CD4-positive, alpha-beta memory T cell (primary cell): ENCODE results near the gene PCGF3. TPM values are rescaled to one million over a fixed set of nuclear protein-coding genes. Genes with fewer than 3 reads are reported as not detected.

ENCODE experiments used
- CTCF ChIA-PET: fragments of 350-600 bp; sonication (Branson Sonifier 250); formaldehyde crosslinking; loops from one replicate; lab custom pipeline; 2021; ENCODE audit warnings: inconsistent platforms; ENCODE audit not compliant: partially characterized antibody; lab: Charles Lee
- POLR2A ChIA-PET: fragments of 350-600 bp; sonication (Branson Sonifier 250); formaldehyde crosslinking; loops from one replicate; lab custom pipeline; 2021; ENCODE audit not compliant: partially characterized antibody; lab: Charles Lee
- DNase-seq, 5 donors: peaks; one replicate each; pipeline versions ENCODE4 v3.0.0 to v3.0.0-alpha.2; 2020 to 2022; ENCODE audit warnings: mixed read lengths in 1 of 5
- H3K27ac ChIP-seq: one replicate; pipeline ENCODE4 v1.7.0; 2013; ENCODE audit warnings: low read depth, low read length
- H3K27me3 ChIP-seq: 2 replicates; pipeline ENCODE4 v1.7.0; 2013; ENCODE audit warnings: mild to moderate bottlenecking, low read length, moderate library complexity; ENCODE audit not compliant: insufficient read depth
- H3K36me3 ChIP-seq: 2 replicates; pipeline ENCODE4 v1.7.0; 2013; ENCODE audit warnings: mild to moderate bottlenecking, low read length, moderate library complexity; ENCODE audit not compliant: insufficient read depth
- H3K4me1 ChIP-seq: 2 replicates; pipeline ENCODE4 v1.7.0; 2013; ENCODE audit warnings: mild to moderate bottlenecking, low read length, moderate library complexity; ENCODE audit not compliant: insufficient read depth
- H3K4me3 ChIP-seq, 2 donors: one replicate each; pipeline ENCODE4 v1.7.0; 2013; ENCODE audit warnings: low read length in 2 of 2, mild to moderate bottlenecking in 1 of 2
- H3K9me3 ChIP-seq, 2 donors: one replicate each; pipeline ENCODE4 v1.7.0; 2013; ENCODE audit warnings: low read length in 2 of 2, control low read depth in 1 of 2; ENCODE audit not compliant: control insufficient read depth in 1 of 2
- H3K27ac Mint-ChIP-seq, 7 donors: one replicate each; pipeline ENCODE4 v1.8.0; 2020 to 2021; ENCODE audit warnings: mixed read lengths in 7 of 7, mild to moderate bottlenecking in 6 of 7, inconsistent platforms in 3 of 7, moderate library complexity in 3 of 7
- H3K27me3 Mint-ChIP-seq, 2 donors: one replicate each; pipeline ENCODE4 v1.8.0; 2020 to 2021; ENCODE audit warnings: mixed read lengths in 2 of 2
- H3K36me3 Mint-ChIP-seq, 2 donors: one replicate each; pipeline ENCODE4 v1.8.0; 2020 to 2021; ENCODE audit warnings: mixed read lengths in 2 of 2, inconsistent platforms in 1 of 2, mild to moderate bottlenecking in 1 of 2
- H3K4me1 Mint-ChIP-seq, 4 donors: one replicate each; pipeline ENCODE4 v1.8.0; 2020 to 2021; ENCODE audit warnings: mixed read lengths in 4 of 4, mild to moderate bottlenecking in 1 of 4
- H3K4me3 Mint-ChIP-seq, 8 donors: one replicate each; pipeline ENCODE4 v1.8.0; 2020 to 2021; ENCODE audit warnings: mixed read lengths in 8 of 8, mild to moderate bottlenecking in 7 of 8, moderate library complexity in 6 of 8, inconsistent platforms in 3 of 8
- H3K9me3 Mint-ChIP-seq, 8 donors: one replicate each; pipeline ENCODE4 v1.8.0; 2020 to 2021; ENCODE audit warnings: mixed read lengths in 8 of 8, mild to moderate bottlenecking in 5 of 8, inconsistent platforms in 3 of 8, moderate library complexity in 1 of 8
- intact Hi-C: fragments of 100-400 bp; cut with micrococcal nuclease; formaldehyde crosslinking; loops from one replicate; pipeline ENCODE4 v1.15.1; 2023
- polyA plus RNA-seq, 2 donors: library from polyadenylated mRNA; unstranded; fragments of 300-500 nt; fragmentation: Illumina TruSeq; gene quantifications; one replicate each; pipeline ENCODE4 v1.2.3, GENCODE V29; 2021
- total RNA-seq, 2 experiments: library from RNA; stranded (reverse); gene quantifications; one replicate each; pipeline ENCODE4 v1.2.3, GENCODE V29; 2021

Gene PCGF3
- total and polyA plus RNA-seq, 4 experiments from 2014 or later, result 2.9 to 73.8 (median 35.6) TPM

DNA sequence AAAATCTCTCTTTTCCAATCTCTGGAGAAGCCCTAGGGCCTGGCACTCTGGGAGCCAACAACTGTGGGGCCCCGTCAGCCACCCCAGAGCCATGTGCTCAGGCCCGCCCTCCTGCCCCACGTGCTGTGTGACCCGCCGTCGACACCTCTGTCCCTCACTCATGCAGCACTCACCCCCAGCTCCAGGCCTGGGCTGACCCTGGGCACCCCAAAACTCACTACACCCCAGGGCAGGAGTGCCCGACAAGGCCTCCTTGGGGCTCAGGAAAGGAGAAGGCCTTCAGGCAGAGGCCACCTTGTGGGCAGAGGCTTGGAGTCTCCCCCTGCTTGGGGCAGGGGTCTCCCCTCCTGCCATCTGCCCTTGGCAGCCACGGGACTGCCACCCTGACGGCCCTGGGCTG, 25.5 kb upstream of the PCGF3 start:
- H3K27me3 Mint-ChIP-seq, result peaks cover 0 to 2% of the 10 kb centered on the region in 2 donors
- H3K4me3 ChIP-seq, result no peak overlapping the region

DNA sequence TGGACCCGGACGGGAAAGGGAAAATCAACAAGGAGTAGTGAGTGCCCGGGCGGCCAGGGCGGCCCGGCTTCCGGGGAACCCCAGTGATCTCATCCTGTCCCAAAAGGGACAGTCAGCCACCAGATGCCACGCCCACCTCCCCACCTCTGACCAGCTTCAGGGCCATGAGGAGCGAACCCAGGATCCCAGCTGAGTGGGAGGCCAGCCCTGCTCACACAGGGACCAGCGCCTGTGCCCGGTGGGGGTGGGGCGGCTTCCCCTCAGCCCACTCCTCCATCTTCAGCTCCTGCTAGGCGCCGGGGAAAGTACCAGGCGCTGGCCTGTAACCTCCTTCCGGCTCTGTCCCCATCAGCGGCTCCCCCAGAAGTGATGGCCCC, 25.1 kb upstream of the PCGF3 start:
- no peaks in the 10 kb centered on the region for H3K27me3 ChIP-seq
- Mint-ChIP-seq H3K4me3 (peak overlapping the region; percentile 29 to 70 (median 56)), H3K9me3 (peaks cover 0 to 2% (median 0%) of the 10 kb centered on the region in 8 donors), H3K36me3 (no peaks in the 10 kb centered on the region), H3K27ac (peak overlapping the region in 4 of 7 donors; percentile 29 to 60 (median 42)), H3K4me1 (peaks cover 2 to 20% (median 10%) of the 10 kb centered on the region in 4 donors), H3K27me3 (peaks cover 0 to 3% of the 10 kb centered on the region in 2 donors)
- intact Hi-C loops, result no loop called here
- ChIA-PET POLR2A (interaction anchor here (0.8 to 1.6 kb wide), 4 partner anchors 8 to 1176 kb away, joined by 3 to 5 read pairs (median 3); partner anchors contain the start of genes GAK and TMEM175), CTCF (no interaction called here)
- no peaks in the 10 kb centered on the region for H3K36me3 ChIP-seq
- no peak overlapping the region for H3K4me3 ChIP-seq
- peaks cover 14% of the 10 kb centered on the region for H3K4me1 ChIP-seq
- H3K27ac ChIP-seq, result peak overlapping the region; percentile 21
- peak in 2 of 5 donors; percentile 26 to 43 for DNase-seq
- no peaks in the 10 kb centered on the region for H3K9me3 ChIP-seq

More for the DNA sequence above, 25.5 kb upstream of the PCGF3 start:
- H3K9me3 ChIP-seq, result no peaks in the 10 kb centered on the region
- no peaks in the 10 kb centered on the region for H3K27me3 ChIP-seq
- Mint-ChIP-seq H3K4me3 (peak overlapping the region in 4 of 8 donors; percentile 31 to 68 (median 46)), H3K4me1 (peaks cover 2 to 24% (median 9%) of the 10 kb centered on the region in 4 donors), H3K9me3 (peaks cover 0 to under 1% (median 0%) of the 10 kb centered on the region in 8 donors), H3K36me3 (no peaks in the 10 kb centered on the region), H3K27ac (peak overlapping the region in 3 of 7 donors; percentile 29 to 60 (median 56))
- POLR2A ChIA-PET, result interaction anchor here (0.8 to 1.6 kb wide), 4 partner anchors 8 to 1177 kb away, joined by 3 to 5 read pairs (median 3); partner anchors contain the start of genes GAK and TMEM175
- peak in 1 of 5 donors; percentile 45 for DNase-seq
- CTCF ChIA-PET, result no interaction called here
- intact Hi-C loops, result no loop called here
- H3K4me1 ChIP-seq, result peaks cover 18% of the 10 kb centered on the region
- no peak overlapping the region for H3K27ac ChIP-seq
- no peaks in the 10 kb centered on the region for H3K36me3 ChIP-seq

DNA sequence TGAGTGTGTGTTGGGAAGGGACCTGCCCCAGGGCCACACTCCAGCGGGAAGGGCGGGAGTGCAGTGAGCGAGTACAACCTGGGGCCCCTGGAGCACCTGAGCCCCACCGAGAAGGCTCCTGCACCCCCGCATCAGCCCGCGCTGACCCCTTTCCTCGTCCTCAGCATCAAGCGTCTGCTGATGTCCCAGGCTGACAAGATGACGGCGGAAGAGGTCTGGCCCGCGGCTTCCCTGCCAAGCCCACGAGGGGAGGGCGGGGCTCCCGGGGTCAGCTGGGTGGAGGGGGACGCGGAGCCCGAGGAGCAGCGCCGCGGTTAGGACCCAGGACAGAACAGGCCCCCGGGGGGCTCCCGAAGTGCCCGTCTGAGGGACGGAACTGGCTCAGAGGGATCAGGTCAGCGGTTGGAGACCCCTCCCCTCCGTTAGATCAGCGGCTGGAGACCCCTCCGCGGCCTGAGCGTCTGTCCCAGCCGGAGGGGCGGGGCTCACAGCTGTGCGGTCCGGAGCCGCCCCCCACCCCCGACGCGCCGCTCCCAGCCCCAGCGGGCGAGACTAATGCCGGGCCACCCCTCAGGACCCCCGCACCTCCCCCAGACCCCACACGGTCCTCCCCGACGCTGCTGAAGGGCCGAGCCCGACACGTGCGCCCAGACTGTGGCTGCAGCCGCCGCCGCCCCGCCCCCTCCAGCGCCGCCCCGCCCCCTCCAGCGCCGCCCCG, 24.5 kb upstream of the PCGF3 start:
- H3K4me3 Mint-ChIP-seq, result peak overlapping the region; percentile 29 to 70 (median 54)
- peaks cover 2 to 20% (median 10%) of the 10 kb centered on the region in 4 donors for H3K4me1 Mint-ChIP-seq
- CTCF ChIA-PET, result no interaction called here
- DNase-seq, result peak in 4 of 5 donors; percentile 44 to 51 (median 50)
- H3K27me3 ChIP-seq, result no peaks in the 10 kb centered on the region
- peak overlapping the region in 3 of 7 donors; percentile 56 to 62 (median 60) for H3K27ac Mint-ChIP-seq
- H3K4me3 ChIP-seq, result peak overlapping the region in 1 of 2 donors; percentile 45
- H3K4me1 ChIP-seq, result peaks cover 13% of the 10 kb centered on the region
- no peaks in the 10 kb centered on the region for H3K36me3 Mint-ChIP-seq
- intact Hi-C loops, result no loop called here
- H3K9me3 ChIP-seq, result no peaks in the 10 kb centered on the region
- POLR2A ChIA-PET, result interaction anchor here (1.0 to 1.6 kb wide), 2 partner anchors 9 to 251 kb away, joined by 3 to 5 read pairs; partner anchors contain the start of genes GAK and TMEM175
- peaks cover 0 to 3% of the 10 kb centered on the region in 2 donors for H3K27me3 Mint-ChIP-seq
- peaks cover 0 to 2% (median 0%) of the 10 kb centered on the region in 8 donors for H3K9me3 Mint-ChIP-seq
- H3K36me3 ChIP-seq, result no peaks in the 10 kb centered on the region
- peak overlapping the region; percentile 21 for H3K27ac ChIP-seq

DNA sequence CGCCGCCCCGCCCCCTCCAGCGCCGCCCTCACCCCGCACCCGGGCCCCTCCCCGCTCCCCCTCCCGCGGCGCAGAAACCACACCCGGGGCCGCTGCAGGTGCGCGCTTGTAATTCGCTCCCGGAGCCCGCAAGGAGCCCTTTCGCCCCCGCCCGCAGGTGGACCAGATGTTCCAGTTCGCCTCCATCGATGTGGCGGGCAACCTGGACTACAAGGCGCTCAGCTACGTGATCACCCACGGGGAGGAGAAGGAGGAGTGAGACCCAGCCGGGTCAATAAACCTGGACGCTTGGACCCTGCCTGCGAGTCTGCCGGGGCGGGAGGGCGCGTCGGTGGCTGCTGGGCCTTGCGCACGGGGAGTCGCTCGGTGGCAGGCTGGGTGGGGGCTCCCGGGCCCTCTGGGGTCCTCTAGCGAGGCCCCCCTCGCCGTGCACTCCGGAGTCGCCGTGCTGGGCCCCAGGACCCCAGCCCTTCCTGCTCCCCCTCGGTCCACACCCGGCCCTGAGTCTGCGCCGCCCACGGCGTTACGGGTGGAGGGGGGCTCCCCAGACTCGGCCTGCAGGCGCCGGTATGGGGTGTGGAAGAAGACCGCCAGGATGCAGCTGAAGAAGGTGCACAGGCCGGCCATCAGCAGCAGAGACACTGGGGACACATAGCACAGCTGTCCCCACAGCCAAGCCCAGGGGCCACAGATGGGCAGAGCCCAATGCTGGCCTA, 23.7 kb upstream of the PCGF3 start:
- Mint-ChIP-seq H3K36me3 (no peaks in the 10 kb centered on the region), H3K27me3 (peaks cover 0 to 3% of the 10 kb centered on the region in 2 donors), H3K4me3 (peak overlapping the region in 2 of 8 donors; percentile 59 to 69), H3K27ac (no peak overlapping the region), H3K4me1 (peaks cover 2 to 20% (median 10%) of the 10 kb centered on the region in 4 donors), H3K9me3 (peaks cover 0 to 2% (median 0%) of the 10 kb centered on the region in 8 donors)
- no peaks in the 10 kb centered on the region for H3K36me3 ChIP-seq
- peak; percentile 39 to 60 (median 49) for DNase-seq
- ChIA-PET CTCF (no interaction called here), POLR2A (no interaction called here)
- H3K4me1 ChIP-seq, result peaks cover 13% of the 10 kb centered on the region
- H3K27me3 ChIP-seq, result no peaks in the 10 kb centered on the region
- no peak overlapping the region for H3K4me3 ChIP-seq
- intact Hi-C loops, result no loop called here
- H3K9me3 ChIP-seq, result no peaks in the 10 kb centered on the region
- no peak overlapping the region for H3K27ac ChIP-seq

DNA sequence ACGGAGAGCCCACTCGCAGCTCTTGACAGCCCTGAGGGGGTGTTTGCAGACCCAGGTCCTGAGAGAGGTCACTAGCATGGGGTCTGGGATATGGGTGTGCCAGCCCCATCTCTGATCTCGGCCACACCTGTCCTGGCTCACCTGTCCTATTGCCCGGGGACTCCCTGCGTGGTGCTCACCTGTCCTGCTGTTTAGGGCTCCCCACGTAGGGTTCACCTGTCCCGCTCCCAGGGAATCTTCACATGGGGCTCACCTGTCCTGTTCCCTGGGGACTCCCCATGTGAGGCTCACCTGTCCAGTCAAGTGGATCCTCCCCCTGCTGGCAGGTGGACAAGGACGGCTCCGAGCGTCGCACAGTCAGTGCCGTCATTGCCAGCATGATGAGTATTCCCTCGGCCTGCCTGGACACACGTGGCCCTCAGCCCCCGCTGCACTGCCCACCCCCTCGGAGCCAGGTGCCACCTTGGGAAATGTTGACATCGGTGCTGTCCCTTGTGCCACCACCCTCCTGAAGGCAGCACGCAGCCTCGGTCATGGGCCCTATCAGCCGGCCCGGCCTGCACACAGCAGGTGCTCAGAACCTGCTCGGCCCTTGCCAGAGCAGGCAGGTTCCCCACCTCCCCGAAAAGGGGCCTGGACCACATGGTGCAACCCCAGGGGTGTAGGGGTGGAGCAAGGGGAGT, 23.0 kb upstream of the PCGF3 start:
- Mint-ChIP-seq H3K27ac (peak overlapping the region in 1 of 7 donors; percentile 63), H3K36me3 (no peaks in the 10 kb centered on the region), H3K4me3 (peak overlapping the region in 5 of 8 donors; percentile 10 to 67 (median 53)), H3K9me3 (peaks cover 0 to 2% (median 0%) of the 10 kb centered on the region in 8 donors), H3K4me1 (peaks cover 2 to 21% (median 10%) of the 10 kb centered on the region in 4 donors), H3K27me3 (peaks cover 0 to 5% of the 10 kb centered on the region in 2 donors)
- H3K27me3 ChIP-seq, result no peaks in the 10 kb centered on the region
- H3K36me3 ChIP-seq, result no peaks in the 10 kb centered on the region
- intact Hi-C loops, result no loop called here
- CTCF ChIA-PET, result no interaction called here
- no peak overlapping the region for H3K27ac ChIP-seq
- H3K4me3 ChIP-seq, result no peak overlapping the region
- peaks cover 13% of the 10 kb centered on the region for H3K4me1 ChIP-seq
- H3K9me3 ChIP-seq, result no peaks in the 10 kb centered on the region
- POLR2A ChIA-PET, result interaction anchor here (1.5 kb wide), 1 partner anchor 8 kb away, joined by 7 read pairs; the partner anchor contains the start of gene MYL5
- DNase-seq, result peak in 1 of 5 donors; percentile 19

DNA sequence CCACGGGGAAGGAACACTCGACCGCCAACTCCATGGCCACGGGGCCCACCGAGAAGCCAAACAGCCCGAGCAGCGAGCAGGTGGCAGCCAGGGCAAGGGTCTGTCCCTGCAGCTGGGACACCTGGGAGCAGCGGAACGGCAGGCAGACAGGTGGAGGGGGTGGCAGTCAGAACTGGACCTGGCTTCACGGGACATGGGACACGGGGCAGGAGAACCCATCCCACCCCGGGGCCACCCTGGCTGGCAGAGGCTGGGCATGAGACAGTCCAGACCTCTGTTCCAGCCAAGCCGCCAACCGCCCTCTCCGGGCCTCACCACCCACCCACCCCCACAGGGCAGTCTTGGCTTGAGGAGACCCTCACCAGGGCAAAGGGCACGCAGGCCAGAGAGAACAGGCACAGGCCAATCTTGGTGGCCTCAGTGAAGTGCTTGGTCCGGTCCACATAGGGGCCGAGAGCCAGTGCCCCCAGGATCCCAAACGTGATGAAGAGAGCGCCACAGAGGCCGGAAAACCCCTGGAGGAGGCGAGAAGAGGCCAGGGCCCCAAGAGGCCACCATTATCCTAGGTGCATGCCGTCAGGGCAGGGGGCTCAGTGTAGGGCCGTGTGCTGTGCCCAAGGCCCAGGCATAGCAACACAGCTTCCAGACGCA, 22.3 kb upstream of the PCGF3 start:
- peaks cover 0 to 19% (median 11%) of the 10 kb centered on the region in 4 donors for H3K4me1 Mint-ChIP-seq
- H3K27me3 ChIP-seq, result no peaks in the 10 kb centered on the region
- H3K36me3 Mint-ChIP-seq, result no peaks in the 10 kb centered on the region
- H3K36me3 ChIP-seq, result no peaks in the 10 kb centered on the region
- no peak overlapping the region for H3K27ac ChIP-seq
- no peak overlapping the region for H3K27ac Mint-ChIP-seq
- H3K4me3 ChIP-seq, result no peak overlapping the region
- peak in 1 of 5 donors; percentile 45 for DNase-seq
- H3K9me3 ChIP-seq, result no peaks in the 10 kb centered on the region
- H3K27me3 Mint-ChIP-seq, result peaks cover 0 to 8% of the 10 kb centered on the region in 2 donors
- H3K4me3 Mint-ChIP-seq, result no peak overlapping the region
- ChIA-PET CTCF (interaction anchor here (0.7 kb wide), 1 partner anchor 17 kb away, joined by 3 read pairs; no protein-coding TSS in a partner anchor), POLR2A (interaction anchor here (1.5 kb wide), 1 partner anchor 9 kb away, joined by 7 read pairs; the partner anchor contains the start of gene MYL5)
- H3K4me1 ChIP-seq, result peaks cover 14% of the 10 kb centered on the region
- peaks cover 0 to 2% (median 0%) of the 10 kb centered on the region in 8 donors for H3K9me3 Mint-ChIP-seq
- intact Hi-C loops, result no loop called here
